ENCODE measurements around the gene HCFC1R1.
A peak's percentile ranks its signal among the peaks of the same experiment; 100 is the strongest.

HCFC1R1 gene

GRCh38 chr16:3036726-3037315 lies 13.1 kb upstream of the HCFC1R1 start, which contains the start of gene BICDL2:
Gene BICDL2 (minus strand): TSS chr16:3036944. CDS start chr16:3035496, 1,448 bp downstream.
- H3K4me3 ChIP-seq (replicated peaks; ENCODE audit: low read depth, low read length), result no peak within 1 kb of the TSS
- no peak for DNase-seq (ENCODE audit: low read depth)
- no peak for TF ChIP-seq CTCF (IDR thresholded peaks at IDR 0.05; ENCODE audit: low read length, missing control alignments)

- no peak overlapping the region for H3K4me3 ChIP-seq (replicated peaks; ENCODE audit: low read depth, low read length)
- DNase-seq (ENCODE audit: low read depth), result no peak
- no peak for TF ChIP-seq CTCF (IDR thresholded peaks at IDR 0.05; ENCODE audit: low read length, missing control alignments)
These were observed 12.4 kb upstream of the HCFC1R1 start for GRCh38 chr16:3035972-3036725.

- no peak for DNase-seq (ENCODE audit: low read depth)
- H3K4me3 ChIP-seq (replicated peaks; ENCODE audit: low read depth, low read length), result no peak overlapping the region
- no peak for TF ChIP-seq CTCF (IDR thresholded peaks at IDR 0.05; ENCODE audit: low read length, missing control alignments)
These were observed 11.7 kb upstream of the HCFC1R1 start for GRCh38 chr16:3035289-3035971.

GRCh38 chr16:3032624-3033023 lies 8.9 kb upstream of the HCFC1R1 start:
- TF ChIP-seq CTCF (IDR thresholded peaks at IDR 0.05; ENCODE audit: low read length, missing control alignments), result no peak
- DNase-seq (ENCODE audit: low read depth), result no peak
- H3K4me3 ChIP-seq (replicated peaks; ENCODE audit: low read depth, low read length), result no peak overlapping the region

- no peak for TF ChIP-seq CTCF (IDR thresholded peaks at IDR 0.05; ENCODE audit: low read length, missing control alignments)
- H3K4me3 ChIP-seq (replicated peaks; ENCODE audit: low read depth, low read length), result no peak overlapping the region
- no peak for DNase-seq (ENCODE audit: low read depth)
These were observed 6.8 kb upstream of the HCFC1R1 start for GRCh38 chr16:3030222-3031212.

GRCh38 chr16:3029491-3030221 lies 5.9 kb upstream of the HCFC1R1 start:
- peak; percentile 31 for DNase-seq (ENCODE audit: low read depth)
- no peak for TF ChIP-seq CTCF (IDR thresholded peaks at IDR 0.05; ENCODE audit: low read length, missing control alignments)
- peak overlapping the region; percentile 14 for H3K4me3 ChIP-seq (replicated peaks; ENCODE audit: low read depth, low read length)

Measured in fibroblast of pulmonary artery (primary cell).